Neural progenitor cell (in vitro differentiated cells): ENCODE data around the gene ZFAND3. TPM values are rescaled to one million over a fixed set of nuclear protein-coding genes. Genes with fewer than 3 reads are reported as not detected.

Source experiments
- DNase-seq: peaks from one replicate; pipeline ENCODE4 v3.0.0-alpha.2; 2016; ENCODE audit warnings: low spot score
- H2AFZ ChIP-seq: fragments of 200-600 bp; sonication (generic); replicated peaks from 2 replicates; pipeline ENCODE4 v1.6.1; 2016; ENCODE audit warnings: antibody characterized with exemption
- H3F3A ChIP-seq: fragments of 200-600 bp; sonication (generic); 2 replicates; pipeline ENCODE4 v1.6.1; 2016; ENCODE audit warnings: antibody characterized with exemption, low read depth
- H3K27ac ChIP-seq: fragments of 200-600 bp; sonication (generic); 2 replicates; pipeline ENCODE4 v1.5.1; 2016; ENCODE audit warnings: mild to moderate bottlenecking
- H3K27me3 ChIP-seq: fragments of 200-600 bp; sonication (generic); 2 replicates; pipeline ENCODE4 v1.6.1; 2016; ENCODE audit warnings: mild to moderate bottlenecking, moderate library complexity
- H3K36me3 ChIP-seq: fragments of 200-600 bp; sonication (generic); 2 replicates; pipeline ENCODE4 v1.5.1; 2016
- H3K4me1 ChIP-seq: fragments of 200-600 bp; sonication (generic); 2 replicates; pipeline ENCODE4 v1.6.1; 2016; ENCODE audit warnings: mixed run types
- H3K4me2 ChIP-seq: fragments of 200-600 bp; sonication (generic); 2 replicates; pipeline ENCODE4 v1.6.1; 2016
- H3K4me3 ChIP-seq: fragments of 200-600 bp; sonication (generic); 2 replicates; pipeline ENCODE4 v1.5.1; 2016
- H3K79me2 ChIP-seq: fragments of 200-600 bp; sonication (generic); 2 replicates; pipeline ENCODE4 v1.6.1; 2016; ENCODE audit warnings: low read depth
- H3K9ac ChIP-seq: fragments of 200-600 bp; sonication (generic); 2 replicates; pipeline ENCODE4 v1.6.1; 2016
- H3K9me3 ChIP-seq: fragments of 200-600 bp; sonication (generic); 2 replicates; pipeline ENCODE4 v1.5.1; 2016; ENCODE audit warnings: low read depth
- H4K20me1 ChIP-seq: fragments of 200-600 bp; sonication (generic); 2 replicates; pipeline ENCODE4 v1.6.1; 2016; ENCODE audit warnings: low read depth
- H3K27ac Mint-ChIP-seq: 3 replicates; pipeline ENCODE4 v1.8.0; 2021; ENCODE audit warnings: mixed read lengths
- H3K27me3 Mint-ChIP-seq: 2 replicates; pipeline ENCODE4 v1.8.0; 2022; ENCODE audit warnings: low read depth, mild to moderate bottlenecking, inconsistent platforms, moderate library complexity, mixed read lengths; ENCODE audit not compliant: insufficient read depth
- H3K36me3 Mint-ChIP-seq: 3 replicates; pipeline ENCODE4 v1.8.0; 2021; ENCODE audit warnings: mixed read lengths
- H3K4me1 Mint-ChIP-seq: 3 replicates; pipeline ENCODE4 v1.8.0; 2021; ENCODE audit warnings: mixed read lengths
- H3K4me3 Mint-ChIP-seq: 3 replicates; pipeline ENCODE4 v1.8.0; 2021; ENCODE audit warnings: mild to moderate bottlenecking, moderate library complexity, mixed read lengths
- H3K9me3 Mint-ChIP-seq: 3 replicates; pipeline ENCODE4 v1.8.0; 2020; ENCODE audit warnings: mixed read lengths
- CTCF ChIP-seq: fragments of 200-600 bp; sonication (generic); IDR thresholded peaks from 2 replicates; pipeline ENCODE4 v1.5.1; 2017; ENCODE audit warnings: antibody characterized with exemption, mild to moderate bottlenecking
- EZH2 ChIP-seq: fragments of 200-600 bp; sonication (generic); IDR thresholded peaks from 2 replicates; pipeline ENCODE4 v1.6.1; 2017; ENCODE audit warnings: antibody characterized with exemption, mild to moderate bottlenecking, moderate library complexity
- EZH2phosphoT487 ChIP-seq: fragments of 200-600 bp; sonication (generic); IDR thresholded peaks from 2 replicates; pipeline ENCODE4 v1.6.1; 2017; ENCODE audit warnings: antibody characterized with exemption
- total RNA-seq: library from RNA; depleted of rRNA; stranded (reverse); fragments of >200 nt; gene quantifications from 2 replicates; pipeline ENCODE4 v1.2.3, GENCODE V29; 2015; ENCODE audit warnings: low replicate concordance

ZFAND3 gene
- total RNA-seq, 1 donor from 2014 or later, result 24.3 TPM

DNA sequence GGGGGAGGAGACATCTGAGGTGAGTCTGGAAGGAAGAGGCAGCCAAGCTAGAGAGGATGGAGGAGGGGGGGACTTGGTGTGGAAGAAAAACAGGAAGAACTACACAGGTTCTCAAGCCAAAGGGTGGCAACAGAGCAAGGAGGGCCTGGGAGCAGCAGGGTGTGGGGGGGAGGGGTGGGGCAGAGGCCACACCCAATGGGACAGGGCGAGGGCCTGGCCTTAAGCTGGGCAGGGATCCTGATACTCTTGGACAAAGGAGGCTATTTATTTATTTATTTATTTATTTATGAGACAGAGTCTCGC, 359.0 kb downstream of the ZFAND3 start:
- H3K36me3 Mint-ChIP-seq, result peaks cover 4% of the 10 kb centered on the region
- H3K36me3 ChIP-seq, result no peaks in the 10 kb centered on the region
- H3K27me3 Mint-ChIP-seq, result peaks cover 6% of the 10 kb centered on the region
- no peak for DNase-seq
- no peaks in the 10 kb centered on the region for H3K79me2 ChIP-seq
- no peak overlapping the region for H3K4me3 Mint-ChIP-seq
- H3K4me1 ChIP-seq, result peaks cover 16% of the 10 kb centered on the region
- H3K9ac ChIP-seq, result no peak overlapping the region
- H3K27me3 ChIP-seq, result no peaks in the 10 kb centered on the region
- H3K9me3 Mint-ChIP-seq, result no peaks in the 10 kb centered on the region
- H3K27ac ChIP-seq, result no peak overlapping the region
- no peak overlapping the region for H3K27ac Mint-ChIP-seq
- H4K20me1 ChIP-seq, result peaks cover 15% of the 10 kb centered on the region
- H3K4me2 ChIP-seq, result no peak overlapping the region
- no peak overlapping the region for H3K4me3 ChIP-seq
- H2AFZ ChIP-seq, result no peak overlapping the region
- no peak for TF ChIP-seq EZH2phosphoT487
- no peak for TF ChIP-seq CTCF
- TF ChIP-seq EZH2, result no peak
- no peaks in the 10 kb centered on the region for H3K9me3 ChIP-seq
- H3F3A ChIP-seq, result peaks cover 11% of the 10 kb centered on the region
- peaks cover 46% of the 10 kb centered on the region for H3K4me1 Mint-ChIP-seq

DNA sequence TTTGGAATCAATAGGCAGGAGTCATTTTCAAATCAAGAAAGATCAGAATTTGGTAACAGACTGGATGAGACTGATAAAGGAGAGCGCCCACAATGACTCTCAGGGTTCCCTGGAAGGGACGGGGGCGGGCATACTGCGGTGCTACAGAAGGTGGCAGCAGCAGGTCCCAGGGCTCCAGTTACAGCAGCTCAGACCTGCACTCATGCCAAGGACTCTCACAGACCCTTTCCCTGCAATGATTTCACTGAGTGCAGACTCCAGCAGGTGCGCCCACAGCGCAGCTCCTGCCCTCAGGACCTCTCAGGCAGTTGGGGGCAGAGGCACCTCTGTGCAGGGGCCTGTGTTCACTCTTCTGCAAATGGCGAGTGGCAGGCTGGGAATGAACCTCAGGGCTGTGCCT, 359.8 kb downstream of the ZFAND3 start:
- TF ChIP-seq CTCF (peak; percentile 21), EZH2 (no peak)
- no peak overlapping the region for H3K27ac ChIP-seq
- Mint-ChIP-seq H3K36me3 (peaks cover 3% of the 10 kb centered on the region), H3K4me1 (peaks cover 53% of the 10 kb centered on the region), H3K9me3 (no peaks in the 10 kb centered on the region), H3K27me3 (peaks cover 5% of the 10 kb centered on the region), H3K4me3 (no peak overlapping the region), H3K27ac (peak overlapping the region; percentile 28)
- H3K79me2 ChIP-seq, result no peaks in the 10 kb centered on the region
- no peak overlapping the region for H3K4me2 ChIP-seq
- H2AFZ ChIP-seq, result no peak overlapping the region
- no peak for DNase-seq
- peaks cover 11% of the 10 kb centered on the region for H3F3A ChIP-seq
- H4K20me1 ChIP-seq, result peaks cover 15% of the 10 kb centered on the region
- H3K27me3 ChIP-seq, result no peaks in the 10 kb centered on the region
- H3K4me1 ChIP-seq, result peaks cover 19% of the 10 kb centered on the region
- no peaks in the 10 kb centered on the region for H3K36me3 ChIP-seq
- H3K4me3 ChIP-seq, result no peak overlapping the region
- no peak overlapping the region for H3K9ac ChIP-seq
- no peaks in the 10 kb centered on the region for H3K9me3 ChIP-seq

- no peaks in the 10 kb centered on the region for H3K36me3 Mint-ChIP-seq
Observed at GRCh38 chr6:38179794-38180430, 360.4 kb downstream of the ZFAND3 start.

More at GRCh38 chr6:38179794-38180430, 360.4 kb downstream of the ZFAND3 start:
- Histone ChIP-seq H3K9me3 (no peaks in the 10 kb centered on the region), H3K36me3 (no peaks in the 10 kb centered on the region), H3K4me3 (no peak overlapping the region), H4K20me1 (peaks cover 15% of the 10 kb centered on the region), H3K27ac (no peak overlapping the region), H2AFZ (no peak overlapping the region), H3K4me1 (peaks cover 24% of the 10 kb centered on the region), H3F3A (peaks cover 11% of the 10 kb centered on the region), H3K79me2 (no peaks in the 10 kb centered on the region), H3K4me2 (no peak overlapping the region), H3K9ac (no peak overlapping the region), H3K27me3 (no peaks in the 10 kb centered on the region)
- Mint-ChIP-seq H3K4me3 (no peak overlapping the region), H3K27me3 (peaks cover 5% of the 10 kb centered on the region), H3K27ac (peak overlapping the region; percentile 28), H3K4me1 (peaks cover 57% of the 10 kb centered on the region), H3K9me3 (no peaks in the 10 kb centered on the region)
- DNase-seq, result no peak
- TF ChIP-seq EZH2, result no peak
- TF ChIP-seq CTCF, result no peak
- TF ChIP-seq EZH2phosphoT487, result no peak
